Subcutaneous adipose tissue (tissue), 4 donors: ENCODE data around the gene IL2RA. TPM values are rescaled to one million over a fixed set of nuclear protein-coding genes. Genes with fewer than 3 reads are reported as not detected.

Experiments
- CTCF ChIP-seq: fragments of 450-650 bp; IDR thresholded peaks from one replicate; pipeline ENCODE4 v1.5.1; 2016; ENCODE audit warnings: low read depth, mild to moderate bottlenecking, control low read depth, antibody characterized with exemption, moderate library complexity
- total RNA-seq, 4 donors: library from RNA; depleted of rRNA; stranded (reverse); fragments of >200 nt; gene quantifications; one replicate each; pipeline ENCODE4 v1.1.0, GENCODE V29; 2016

The IL2RA gene
- total RNA-seq, 4 donors from 2014 or later, result 0.34 to 2.4 (median 1.5) TPM; not detected in 1

- no peak for TF ChIP-seq CTCF
Measured at GRCh38 chr10:6053816-6054631, 8.1 kb downstream of the IL2RA start.

GRCh38 chr10:6053303-6053702 lies 8.9 kb downstream of the IL2RA start:
- no peak for TF ChIP-seq CTCF

GRCh38 chr10:6052247-6053221 lies 9.6 kb downstream of the IL2RA start:
- TF ChIP-seq CTCF, result no peak

- TF ChIP-seq CTCF, result no peak
Measured at GRCh38 chr10:6050801-6051445, 11.2 kb downstream of the IL2RA start.

GRCh38 chr10:6049031-6049400 lies 13.2 kb downstream of the IL2RA start:
- no peak for TF ChIP-seq CTCF

- no peak for TF ChIP-seq CTCF
Measured at GRCh38 chr10:6048281-6049030, 13.7 kb downstream of the IL2RA start.
